HG02938 (cell line): ENCODE results near the gene SIRT5.

Experiments
- ATAC-seq: cut with Tn5 transposase; IDR thresholded peaks from one replicate; pipeline ENCODE4 v1.9.1; 2021; ENCODE audit warnings: mild to moderate bottlenecking, moderate library complexity; ENCODE audit not compliant: unreplicated experiment

Gene SIRT5

DNA sequence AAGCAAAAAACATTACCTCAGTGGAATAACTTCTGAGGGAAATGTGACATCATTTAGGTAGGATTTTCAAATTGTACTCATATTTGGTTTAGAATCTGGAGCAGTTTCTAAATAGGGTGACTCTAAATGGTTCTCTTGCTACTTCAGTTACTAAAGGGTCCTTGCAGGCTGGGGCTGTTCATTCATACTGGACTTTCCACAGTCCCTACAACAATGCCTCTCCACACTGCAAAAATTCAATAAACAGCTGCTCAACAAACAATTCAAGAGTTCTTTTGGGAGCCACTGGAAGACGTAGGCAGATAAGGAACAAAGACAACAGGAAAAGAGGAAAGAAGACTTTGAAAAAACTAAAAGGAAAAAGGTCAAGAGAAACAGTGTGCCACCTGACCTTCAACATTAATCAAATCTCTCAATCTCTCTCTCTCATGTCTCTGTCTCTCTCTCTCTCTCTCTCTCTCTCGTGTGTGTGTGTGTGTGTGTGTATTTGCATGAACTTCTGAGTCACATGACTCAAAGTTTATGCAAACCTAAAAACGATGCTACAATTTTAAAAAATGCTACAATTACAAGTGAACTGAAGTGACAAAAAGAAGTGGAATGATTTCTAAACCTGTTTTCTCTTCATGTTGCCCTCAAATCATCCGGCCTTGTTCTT lies 55.2 kb downstream of the SIRT5 start:
- no peak for ATAC-seq

- no peak for ATAC-seq
These were observed 56.1 kb downstream of the SIRT5 start for GRCh38 chr6:13630499-13630898.

- ATAC-seq, result no peak
These were observed 58.9 kb downstream of the SIRT5 start for GRCh38 chr6:13633343-13633742.

GRCh38 chr6:13635948-13636658 lies 61.7 kb downstream of the SIRT5 start:
- ATAC-seq, result no peak

GRCh38 chr6:13638014-13638413 lies 63.6 kb downstream of the SIRT5 start:
- no peak for ATAC-seq

DNA sequence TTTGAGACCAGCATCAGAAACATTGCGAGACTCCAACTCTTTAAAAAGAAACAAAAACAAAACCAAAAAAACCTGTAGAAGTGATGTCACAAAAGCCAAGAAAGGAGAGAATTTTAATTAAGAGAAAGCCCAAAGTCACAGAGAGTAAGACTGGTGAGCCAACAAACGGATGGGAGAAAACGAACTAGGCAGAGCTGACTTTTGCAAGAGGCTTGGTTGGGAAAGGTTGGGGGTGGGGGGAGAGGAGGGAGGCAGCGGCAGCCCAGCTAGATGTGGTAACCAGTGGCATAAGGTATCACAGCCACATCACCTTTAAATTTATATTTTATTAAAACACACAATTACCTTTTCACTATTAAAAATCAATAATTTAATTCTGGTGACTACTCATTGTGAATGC lies 64.2 kb downstream of the SIRT5 start:
- ATAC-seq, result no peak

GRCh38 chr6:13641315-13641714 lies 66.9 kb downstream of the SIRT5 start:
- no peak for ATAC-seq

GRCh38 chr6:13643125-13643524 lies 68.7 kb downstream of the SIRT5 start:
- no peak for ATAC-seq

- no peak for ATAC-seq
These were observed 74.4 kb downstream of the SIRT5 start for GRCh38 chr6:13648850-13649249.

DNA sequence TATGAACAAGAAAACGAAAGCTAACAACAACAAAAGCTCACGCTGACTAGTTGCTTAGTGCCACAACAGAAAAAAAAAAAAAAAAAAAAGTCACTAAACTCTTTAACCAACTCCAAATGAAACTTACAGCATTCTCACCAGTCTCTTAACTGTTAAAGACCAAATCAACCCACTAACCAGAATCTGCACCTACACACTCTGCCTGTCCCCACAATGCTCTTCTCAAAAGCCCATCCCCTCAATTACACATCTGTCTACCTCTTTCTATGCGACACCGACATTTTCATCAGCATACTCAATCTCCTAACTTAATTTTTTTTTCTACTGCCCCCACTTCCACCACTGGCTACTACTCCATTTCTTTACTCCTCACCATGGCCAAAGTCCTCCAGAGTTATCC lies 75.0 kb downstream of the SIRT5 start:
- ATAC-seq, result no peak

DNA sequence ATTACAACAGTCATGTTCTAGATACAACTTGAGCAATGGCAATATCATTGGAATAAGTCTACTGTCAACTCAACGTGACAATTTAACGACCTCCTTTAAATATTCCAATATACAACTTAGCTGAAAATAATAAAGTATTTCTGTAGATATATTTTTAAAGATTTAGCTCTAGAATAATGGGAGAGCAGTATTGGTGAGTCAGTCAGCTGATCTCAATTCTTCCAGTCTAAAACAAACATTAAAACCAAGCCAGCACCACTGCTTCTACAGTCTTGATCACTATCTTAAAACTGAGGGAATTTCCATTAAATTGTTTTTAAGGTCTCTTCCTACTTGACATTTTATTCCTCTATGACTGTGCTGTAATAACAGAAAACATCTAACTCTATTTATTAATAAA lies 78.9 kb downstream of the SIRT5 start:
- ATAC-seq, result no peak

DNA sequence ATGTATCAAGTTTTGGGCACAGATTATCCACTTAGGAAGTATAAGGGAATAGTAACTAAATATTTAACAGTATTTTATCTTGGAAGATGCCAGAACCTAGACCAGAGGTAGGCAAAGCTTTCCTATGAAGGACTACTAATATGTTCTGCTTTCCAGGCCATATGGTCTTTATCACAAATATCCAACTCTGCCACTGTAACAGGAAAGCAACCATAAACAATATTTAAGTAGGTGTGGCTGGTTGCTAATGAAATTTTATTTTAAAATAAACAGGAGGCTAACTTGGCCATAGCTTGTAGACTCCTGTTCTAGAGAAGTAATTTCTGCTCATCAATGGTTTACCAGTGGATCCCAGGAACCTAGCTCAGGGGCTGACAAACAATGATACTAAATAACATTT lies 80.1 kb downstream of the SIRT5 start:
- ATAC-seq, result no peak

- no peak for ATAC-seq
These were observed 81.3 kb downstream of the SIRT5 start for GRCh38 chr6:13655700-13656099.

- ATAC-seq, result no peak
These were observed 85.9 kb downstream of the SIRT5 start for GRCh38 chr6:13660273-13660672.

DNA sequence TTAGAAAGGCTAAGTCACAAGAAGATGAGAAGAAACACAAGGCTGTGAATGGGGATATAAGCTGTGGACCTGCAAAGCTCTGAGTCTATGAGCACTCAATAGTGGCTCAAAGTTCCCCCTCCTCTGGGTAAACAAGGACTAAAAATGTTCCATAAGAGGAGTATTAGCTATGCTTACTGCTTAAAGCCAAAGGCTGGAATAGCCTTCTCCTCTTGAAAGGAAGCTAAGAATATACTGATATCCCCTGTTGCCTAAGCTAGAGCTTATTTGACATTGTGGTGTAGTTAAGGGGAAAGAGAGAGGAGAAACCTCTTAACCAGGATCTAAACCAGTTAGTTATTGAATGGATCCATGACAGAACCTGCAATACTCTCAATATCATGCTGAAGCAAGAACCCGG lies 86.5 kb downstream of the SIRT5 start:
- no peak for ATAC-seq

DNA sequence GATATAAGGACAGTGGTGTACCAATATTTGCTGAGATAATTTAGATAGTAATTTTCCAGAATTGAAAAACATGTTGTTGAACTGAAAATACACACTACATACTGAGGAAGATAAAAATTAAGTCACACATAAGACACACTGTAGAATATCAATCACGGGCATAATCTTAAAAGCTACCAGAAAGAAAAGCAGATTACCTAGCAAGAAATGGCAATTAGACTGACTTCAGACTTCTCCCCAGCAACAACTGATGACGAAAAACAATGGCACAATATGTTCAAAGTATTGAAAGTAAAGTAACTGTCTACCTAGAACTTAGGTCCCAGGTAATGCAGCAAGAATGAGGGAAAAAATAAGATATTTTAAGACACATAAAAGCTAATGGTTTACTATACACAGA lies 87.2 kb downstream of the SIRT5 start:
- no peak for ATAC-seq

DNA sequence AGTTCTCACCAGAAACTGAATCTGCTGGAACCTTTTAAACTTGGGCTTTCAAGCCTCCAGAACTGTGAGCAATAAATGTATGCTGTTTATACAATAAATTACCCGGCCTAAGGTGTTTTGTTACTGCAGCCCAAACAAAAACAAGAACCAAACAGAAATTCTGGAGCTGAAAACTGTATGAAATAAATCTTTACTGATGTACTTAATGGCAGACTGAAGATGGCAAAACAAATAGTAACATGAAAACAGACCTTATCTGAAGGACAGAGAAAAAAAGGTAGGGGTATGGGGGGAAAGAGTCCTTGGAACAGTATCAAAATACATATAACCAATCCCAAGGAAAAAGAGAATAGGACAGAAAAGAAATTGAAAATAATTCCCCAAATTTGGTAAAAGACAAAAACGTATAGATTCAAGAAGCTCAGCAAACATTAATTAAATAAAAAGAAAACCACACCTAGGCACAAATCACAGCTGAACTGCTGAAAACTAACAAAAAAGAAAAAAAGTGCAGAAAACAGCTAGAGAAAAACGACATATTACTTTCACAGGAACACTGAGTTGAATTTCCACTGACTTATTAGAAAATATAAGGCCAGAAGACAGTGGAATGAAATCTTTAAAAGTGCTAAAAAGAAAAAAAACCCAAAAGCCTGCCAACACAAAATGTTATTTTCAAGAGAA lies 88.4 kb downstream of the SIRT5 start:
- no peak for ATAC-seq

- ATAC-seq, result no peak
These were observed 89.6 kb downstream of the SIRT5 start for GRCh38 chr6:13663986-13664385.
